ENCODE data around the gene OR2B2. TPM values are rescaled to one million over a fixed set of nuclear protein-coding genes. Genes with fewer than 3 reads are reported as not detected.

OR2B2 gene
- total RNA-seq, 1 experiment from 2014 or later, result not detected

DNA sequence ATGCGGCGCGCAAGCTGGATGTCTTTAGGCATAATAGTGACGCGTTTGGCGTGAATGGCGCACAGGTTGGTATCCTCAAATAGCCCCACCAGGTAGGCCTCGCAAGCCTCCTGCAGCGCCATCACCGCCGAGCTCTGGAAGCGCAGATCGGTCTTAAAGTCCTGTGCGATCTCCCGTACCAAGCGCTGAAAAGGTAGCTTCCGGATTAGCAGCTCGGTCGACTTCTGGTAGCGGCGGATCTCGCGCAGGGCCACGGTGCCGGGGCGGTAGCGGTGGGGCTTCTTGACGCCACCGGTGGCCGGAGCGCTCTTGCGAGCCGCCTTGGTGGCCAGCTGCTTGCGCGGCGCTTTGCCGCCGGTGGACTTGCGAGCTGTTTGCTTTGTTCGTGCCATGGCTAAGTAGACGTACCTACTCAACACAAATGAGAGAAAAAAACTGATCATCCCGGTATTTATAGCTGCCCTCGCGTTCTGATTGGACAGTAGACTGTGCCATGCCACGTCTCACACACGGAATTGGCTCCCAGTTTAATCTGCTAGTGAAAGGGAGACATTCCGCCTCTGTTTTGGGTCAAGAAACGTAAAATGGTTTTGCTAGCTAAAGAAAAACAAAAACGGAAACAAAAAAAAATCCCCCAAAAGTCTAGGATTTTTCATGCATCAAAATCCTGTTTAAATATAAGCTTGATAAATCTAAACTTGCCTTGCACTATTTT lies 40.1 kb downstream of the OR2B2 start (continued):
- TF ChIP-seq, protein P1, sequence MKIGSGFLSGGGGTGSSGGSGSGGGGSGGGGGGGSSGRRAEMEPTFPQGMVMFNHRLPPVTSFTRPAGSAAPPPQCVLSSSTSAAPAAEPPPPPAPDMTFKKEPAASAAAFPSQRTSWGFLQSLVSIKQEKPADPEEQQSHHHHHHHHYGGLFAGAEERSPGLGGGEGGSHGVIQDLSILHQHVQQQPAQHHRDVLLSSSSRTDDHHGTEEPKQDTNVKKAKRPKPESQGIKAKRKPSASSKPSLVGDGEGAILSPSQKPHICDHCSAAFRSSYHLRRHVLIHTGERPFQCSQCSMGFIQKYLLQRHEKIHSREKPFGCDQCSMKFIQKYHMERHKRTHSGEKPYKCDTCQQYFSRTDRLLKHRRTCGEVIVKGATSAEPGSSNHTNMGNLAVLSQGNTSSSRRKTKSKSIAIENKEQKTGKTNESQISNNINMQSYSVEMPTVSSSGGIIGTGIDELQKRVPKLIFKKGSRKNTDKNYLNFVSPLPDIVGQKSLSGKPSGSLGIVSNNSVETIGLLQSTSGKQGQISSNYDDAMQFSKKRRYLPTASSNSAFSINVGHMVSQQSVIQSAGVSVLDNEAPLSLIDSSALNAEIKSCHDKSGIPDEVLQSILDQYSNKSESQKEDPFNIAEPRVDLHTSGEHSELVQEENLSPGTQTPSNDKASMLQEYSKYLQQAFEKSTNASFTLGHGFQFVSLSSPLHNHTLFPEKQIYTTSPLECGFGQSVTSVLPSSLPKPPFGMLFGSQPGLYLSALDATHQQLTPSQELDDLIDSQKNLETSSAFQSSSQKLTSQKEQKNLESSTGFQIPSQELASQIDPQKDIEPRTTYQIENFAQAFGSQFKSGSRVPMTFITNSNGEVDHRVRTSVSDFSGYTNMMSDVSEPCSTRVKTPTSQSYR (CRISPR knock-in tag; IDR thresholded peaks at IDR 0.05), result 0 out of 2 replicates have a peak, but pooled peaks have one; percentile 66
- TF ChIP-seq, protein P2, sequence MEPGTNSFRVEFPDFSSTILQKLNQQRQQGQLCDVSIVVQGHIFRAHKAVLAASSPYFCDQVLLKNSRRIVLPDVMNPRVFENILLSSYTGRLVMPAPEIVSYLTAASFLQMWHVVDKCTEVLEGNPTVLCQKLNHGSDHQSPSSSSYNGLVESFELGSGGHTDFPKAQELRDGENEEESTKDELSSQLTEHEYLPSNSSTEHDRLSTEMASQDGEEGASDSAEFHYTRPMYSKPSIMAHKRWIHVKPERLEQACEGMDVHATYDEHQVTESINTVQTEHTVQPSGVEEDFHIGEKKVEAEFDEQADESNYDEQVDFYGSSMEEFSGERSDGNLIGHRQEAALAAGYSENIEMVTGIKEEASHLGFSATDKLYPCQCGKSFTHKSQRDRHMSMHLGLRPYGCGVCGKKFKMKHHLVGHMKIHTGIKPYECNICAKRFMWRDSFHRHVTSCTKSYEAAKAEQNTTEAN (CRISPR knock-in tag; IDR thresholded peaks at IDR 0.05), result peak; percentile 68
- TF ChIP-seq KAT7 (CRISPR knock-in tag; IDR thresholded peaks at IDR 0.05; ENCODE audit: borderline replicate concordance) (0 out of 2 replicates have a peak, but pooled peaks have one; percentile 89), ESRRA (CRISPR knock-in tag; IDR thresholded peaks at IDR 0.05; ENCODE audit: borderline replicate concordance) (peak; percentile 87), JUN (CRISPR knock-in tag; IDR thresholded peaks at IDR 0.05) (peak; percentile 82)
- TF ChIP-seq, protein P3, sequence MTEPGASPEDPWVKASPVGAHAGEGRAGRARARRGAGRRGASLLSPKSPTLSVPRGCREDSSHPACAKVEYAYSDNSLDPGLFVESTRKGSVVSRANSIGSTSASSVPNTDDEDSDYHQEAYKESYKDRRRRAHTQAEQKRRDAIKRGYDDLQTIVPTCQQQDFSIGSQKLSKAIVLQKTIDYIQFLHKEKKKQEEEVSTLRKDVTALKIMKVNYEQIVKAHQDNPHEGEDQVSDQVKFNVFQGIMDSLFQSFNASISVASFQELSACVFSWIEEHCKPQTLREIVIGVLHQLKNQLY (CRISPR knock-in tag; IDR thresholded peaks at IDR 0.05), result 0 out of 2 replicates have a peak, but pooled peaks have one; percentile 18
- TF ChIP-seq, protein P4, sequence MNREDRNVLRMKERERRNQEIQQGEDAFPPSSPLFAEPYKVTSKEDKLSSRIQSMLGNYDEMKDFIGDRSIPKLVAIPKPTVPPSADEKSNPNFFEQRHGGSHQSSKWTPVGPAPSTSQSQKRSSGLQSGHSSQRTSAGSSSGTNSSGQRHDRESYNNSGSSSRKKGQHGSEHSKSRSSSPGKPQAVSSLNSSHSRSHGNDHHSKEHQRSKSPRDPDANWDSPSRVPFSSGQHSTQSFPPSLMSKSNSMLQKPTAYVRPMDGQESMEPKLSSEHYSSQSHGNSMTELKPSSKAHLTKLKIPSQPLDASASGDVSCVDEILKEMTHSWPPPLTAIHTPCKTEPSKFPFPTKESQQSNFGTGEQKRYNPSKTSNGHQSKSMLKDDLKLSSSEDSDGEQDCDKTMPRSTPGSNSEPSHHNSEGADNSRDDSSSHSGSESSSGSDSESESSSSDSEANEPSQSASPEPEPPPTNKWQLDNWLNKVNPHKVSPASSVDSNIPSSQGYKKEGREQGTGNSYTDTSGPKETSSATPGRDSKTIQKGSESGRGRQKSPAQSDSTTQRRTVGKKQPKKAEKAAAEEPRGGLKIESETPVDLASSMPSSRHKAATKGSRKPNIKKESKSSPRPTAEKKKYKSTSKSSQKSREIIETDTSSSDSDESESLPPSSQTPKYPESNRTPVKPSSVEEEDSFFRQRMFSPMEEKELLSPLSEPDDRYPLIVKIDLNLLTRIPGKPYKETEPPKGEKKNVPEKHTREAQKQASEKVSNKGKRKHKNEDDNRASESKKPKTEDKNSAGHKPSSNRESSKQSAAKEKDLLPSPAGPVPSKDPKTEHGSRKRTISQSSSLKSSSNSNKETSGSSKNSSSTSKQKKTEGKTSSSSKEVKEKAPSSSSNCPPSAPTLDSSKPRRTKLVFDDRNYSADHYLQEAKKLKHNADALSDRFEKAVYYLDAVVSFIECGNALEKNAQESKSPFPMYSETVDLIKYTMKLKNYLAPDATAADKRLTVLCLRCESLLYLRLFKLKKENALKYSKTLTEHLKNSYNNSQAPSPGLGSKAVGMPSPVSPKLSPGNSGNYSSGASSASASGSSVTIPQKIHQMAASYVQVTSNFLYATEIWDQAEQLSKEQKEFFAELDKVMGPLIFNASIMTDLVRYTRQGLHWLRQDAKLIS (CRISPR knock-in tag; IDR thresholded peaks at IDR 0.05; ENCODE audit: borderline replicate concordance), result peak; percentile 85; the same call in 1 of the 2 replicates

DNA sequence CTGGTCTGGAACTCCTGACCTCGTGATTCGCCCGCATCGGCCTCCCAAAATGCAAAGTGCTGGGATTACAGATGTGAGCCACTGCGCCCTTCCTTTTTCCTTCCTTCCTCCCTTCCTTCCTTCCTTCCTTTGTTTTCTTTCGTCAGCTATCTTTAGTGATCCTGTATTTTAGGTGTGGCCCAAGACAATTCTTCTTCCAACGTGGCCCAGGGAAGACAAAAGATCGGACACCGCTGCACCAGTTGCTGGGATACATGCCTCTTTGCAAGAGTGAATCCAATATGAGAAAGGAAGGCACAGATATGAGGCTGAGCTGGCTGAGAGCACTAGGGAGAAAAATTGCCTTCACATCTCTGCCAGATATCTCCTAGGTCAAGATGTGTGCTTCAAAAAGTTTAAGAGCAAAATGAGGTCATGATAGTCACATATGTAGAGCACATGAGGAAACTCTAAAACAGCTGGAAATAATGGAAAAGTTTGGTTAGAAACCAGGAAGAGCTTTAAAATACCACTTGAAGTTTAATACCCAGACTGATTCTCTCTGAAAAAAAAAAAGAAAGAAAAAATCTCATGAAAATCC lies 41.8 kb downstream of the OR2B2 start:
- peak overlapping the region; percentile 98 for H3K27ac Mint-ChIP-seq
- H3K9me3 Mint-ChIP-seq, result no peaks in the 10 kb centered on the region
- CTCF ChIA-PET, result interaction anchor here (0.7 to 2.7 kb wide), 4 partner anchors 20 to 35 kb away, joined by 3 to 13 read pairs (median 4); a partner anchor contains a TSS
- POLR2A ChIA-PET, result interaction anchor here (0.7 to 12.2 kb wide), 16 partner anchors 12 to 1839 kb away, joined by 3 to 817 read pairs (median 26); a partner anchor contains a TSS
- 0 out of 2 replicates have a peak, but pooled peaks cover under 1% of the 10 kb centered on the region for H3K27me3 Mint-ChIP-seq (ENCODE audit: low read depth)
- ATAC-seq (no peak), DNase-seq (ENCODE audit: low spot score) (no peak)
- TF ChIP-seq, protein P5, sequence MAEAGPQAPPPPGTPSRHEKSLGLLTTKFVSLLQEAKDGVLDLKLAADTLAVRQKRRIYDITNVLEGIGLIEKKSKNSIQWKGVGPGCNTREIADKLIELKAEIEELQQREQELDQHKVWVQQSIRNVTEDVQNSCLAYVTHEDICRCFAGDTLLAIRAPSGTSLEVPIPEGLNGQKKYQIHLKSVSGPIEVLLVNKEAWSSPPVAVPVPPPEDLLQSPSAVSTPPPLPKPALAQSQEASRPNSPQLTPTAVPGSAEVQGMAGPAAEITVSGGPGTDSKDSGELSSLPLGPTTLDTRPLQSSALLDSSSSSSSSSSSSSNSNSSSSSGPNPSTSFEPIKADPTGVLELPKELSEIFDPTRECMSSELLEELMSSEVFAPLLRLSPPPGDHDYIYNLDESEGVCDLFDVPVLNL (CRISPR knock-in tag; IDR thresholded peaks at IDR 0.05; ENCODE audit: borderline replicate concordance, low read depth), result no peak
- peak overlapping the region; percentile 94 for H3K4me3 Mint-ChIP-seq
- H3K36me3 Mint-ChIP-seq, result no peaks in the 10 kb centered on the region
- peaks cover 48% of the 10 kb centered on the region for H3K4me1 Mint-ChIP-seq

DNA sequence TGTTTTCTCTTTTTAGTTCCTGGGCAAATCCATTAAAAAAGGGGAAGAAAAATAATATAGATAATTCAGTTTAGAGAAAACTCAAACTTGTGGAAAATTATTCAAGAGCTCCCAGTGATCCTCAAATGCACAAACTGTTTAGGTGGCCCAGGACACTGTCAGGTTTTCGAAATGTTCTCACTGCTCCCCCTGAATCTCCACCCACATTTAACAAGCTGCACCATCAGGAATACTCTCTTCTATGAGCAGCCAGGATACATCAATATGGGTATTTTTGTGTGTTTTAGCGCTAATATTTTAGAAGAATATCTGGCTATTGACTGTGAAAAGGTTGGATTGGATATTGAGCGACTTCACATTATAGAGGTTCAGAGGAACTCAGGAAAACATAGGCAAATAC lies 43.9 kb downstream of the OR2B2 start:
- POLR2A ChIA-PET, result interaction anchor here (0.6 to 12.2 kb wide), 17 partner anchors 16 to 1837 kb away, joined by 3 to 817 read pairs (median 43); a partner anchor contains a TSS
- Mint-ChIP-seq H3K4me1 (peaks cover 38% of the 10 kb centered on the region), H3K9me3 (peaks cover 13% of the 10 kb centered on the region), H3K27me3 (ENCODE audit: low read depth) (peaks cover 4% of the 10 kb centered on the region; the same call in 1 of the 2 replicates), H3K27ac (peak overlapping the region; percentile 100), H3K36me3 (peaks cover 11% of the 10 kb centered on the region; the same call in 1 of the 2 replicates), H3K4me3 (peak overlapping the region; percentile 97; the same call in 1 of the 2 replicates)
- ATAC-seq (no peak), DNase-seq (ENCODE audit: low spot score) (no peak)
- CTCF ChIA-PET, result interaction anchor here (4.3 kb wide), 1 partner anchor 21 kb away, joined by 17 read pairs; a partner anchor contains a TSS
- TF ChIP-seq GRHL2 (CRISPR knock-in tag; IDR thresholded peaks at IDR 0.05; ENCODE audit: insufficient replicate concordance, severe bottlenecking) (no peak), ETV6 (CRISPR knock-in tag; IDR thresholded peaks at IDR 0.05) (no peak), NR3C1 (CRISPR knock-in tag; conservative IDR thresholded peaks at IDR 0.05; ENCODE audit: low read depth) (no peak), RELA (CRISPR knock-in tag; IDR thresholded peaks at IDR 0.05; ENCODE audit: borderline replicate concordance) (no peak), NR2C2 (CRISPR knock-in tag; IDR thresholded peaks at IDR 0.05) (no peak)
- TF ChIP-seq, protein P6, sequence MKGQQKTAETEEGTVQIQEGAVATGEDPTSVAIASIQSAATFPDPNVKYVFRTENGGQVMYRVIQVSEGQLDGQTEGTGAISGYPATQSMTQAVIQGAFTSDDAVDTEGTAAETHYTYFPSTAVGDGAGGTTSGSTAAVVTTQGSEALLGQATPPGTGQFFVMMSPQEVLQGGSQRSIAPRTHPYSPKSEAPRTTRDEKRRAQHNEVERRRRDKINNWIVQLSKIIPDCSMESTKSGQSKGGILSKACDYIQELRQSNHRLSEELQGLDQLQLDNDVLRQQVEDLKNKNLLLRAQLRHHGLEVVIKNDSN (CRISPR knock-in tag; IDR thresholded peaks at IDR 0.05), result no peak
- TF ChIP-seq, protein P7, sequence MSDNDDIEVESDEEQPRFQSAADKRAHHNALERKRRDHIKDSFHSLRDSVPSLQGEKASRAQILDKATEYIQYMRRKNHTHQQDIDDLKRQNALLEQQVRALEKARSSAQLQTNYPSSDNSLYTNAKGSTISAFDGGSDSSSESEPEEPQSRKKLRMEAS (CRISPR knock-in tag; IDR thresholded peaks at IDR 0.05), result no peak

Measured in WTC11 (cell line).